ENCODE data around the gene ISL2.

The ISL2 gene

DNA sequence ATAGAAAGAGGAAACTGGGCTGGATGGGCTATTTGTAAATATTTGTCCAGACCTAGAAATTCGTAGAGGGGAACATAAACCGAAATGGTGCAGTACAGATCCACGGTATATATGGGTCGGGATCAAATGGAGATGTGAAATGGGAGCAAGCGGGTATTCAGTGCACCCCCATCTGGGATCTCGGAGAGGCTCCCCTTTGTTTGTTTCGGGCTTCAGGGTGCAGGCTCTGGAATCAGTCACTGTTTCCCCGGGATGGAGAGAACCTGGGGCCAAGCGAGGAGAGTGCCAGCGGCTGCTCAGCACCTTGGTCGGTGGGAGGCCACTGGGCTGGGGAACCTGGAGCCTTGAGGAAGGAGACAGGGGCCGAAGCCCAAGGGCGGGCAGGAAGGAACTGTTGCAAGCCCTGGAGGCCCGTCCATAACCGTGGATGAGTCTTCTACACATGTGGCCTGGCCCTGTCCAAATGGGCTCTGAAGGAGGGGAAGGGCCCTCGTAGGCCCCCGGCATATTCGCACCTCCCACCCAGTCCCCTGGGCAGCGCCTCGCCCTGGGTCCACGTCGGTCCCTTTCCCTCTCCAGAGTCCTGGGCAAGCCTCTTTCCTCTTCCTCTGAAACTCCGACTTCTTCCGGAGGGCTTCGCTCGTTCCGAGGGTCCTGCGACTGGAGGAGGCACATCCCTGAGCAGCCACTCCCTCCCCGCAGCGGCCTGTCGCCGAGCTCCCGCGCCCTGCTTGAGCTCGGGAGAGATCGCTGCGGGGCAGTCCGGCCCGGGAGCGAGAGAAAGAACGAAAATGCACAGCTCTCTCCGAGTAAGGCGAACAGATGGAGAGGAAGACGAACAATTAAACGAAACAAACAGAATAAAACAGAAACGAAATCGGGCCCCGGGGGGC is 3.0 kb downstream of the ISL2 start:
- no peak overlapping the region for H3K4me3 ChIP-seq (ENCODE audit: low read depth, low read length)
- H3K27me3 ChIP-seq (replicated peaks): peaks cover 79% of the 10 kb centered on the region
- no peak for DNase-seq
- TF ChIP-seq, protein P1, sequence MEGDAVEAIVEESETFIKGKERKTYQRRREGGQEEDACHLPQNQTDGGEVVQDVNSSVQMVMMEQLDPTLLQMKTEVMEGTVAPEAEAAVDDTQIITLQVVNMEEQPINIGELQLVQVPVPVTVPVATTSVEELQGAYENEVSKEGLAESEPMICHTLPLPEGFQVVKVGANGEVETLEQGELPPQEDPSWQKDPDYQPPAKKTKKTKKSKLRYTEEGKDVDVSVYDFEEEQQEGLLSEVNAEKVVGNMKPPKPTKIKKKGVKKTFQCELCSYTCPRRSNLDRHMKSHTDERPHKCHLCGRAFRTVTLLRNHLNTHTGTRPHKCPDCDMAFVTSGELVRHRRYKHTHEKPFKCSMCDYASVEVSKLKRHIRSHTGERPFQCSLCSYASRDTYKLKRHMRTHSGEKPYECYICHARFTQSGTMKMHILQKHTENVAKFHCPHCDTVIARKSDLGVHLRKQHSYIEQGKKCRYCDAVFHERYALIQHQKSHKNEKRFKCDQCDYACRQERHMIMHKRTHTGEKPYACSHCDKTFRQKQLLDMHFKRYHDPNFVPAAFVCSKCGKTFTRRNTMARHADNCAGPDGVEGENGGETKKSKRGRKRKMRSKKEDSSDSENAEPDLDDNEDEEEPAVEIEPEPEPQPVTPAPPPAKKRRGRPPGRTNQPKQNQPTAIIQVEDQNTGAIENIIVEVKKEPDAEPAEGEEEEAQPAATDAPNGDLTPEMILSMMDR (IDR thresholded peaks at IDR 0.05; ENCODE audit: low read depth, low read length, missing control alignments): no peak
- no peak overlapping the region for H3K27ac ChIP-seq
- no peaks in the 10 kb centered on the region for H3K36me3 ChIP-seq (replicated peaks)
- in situ Hi-C loops (cut with HindIII; ENCODE audit: low pct_ligation_motif_present, low sequenced_read_pairs): no loop called here

DNA sequence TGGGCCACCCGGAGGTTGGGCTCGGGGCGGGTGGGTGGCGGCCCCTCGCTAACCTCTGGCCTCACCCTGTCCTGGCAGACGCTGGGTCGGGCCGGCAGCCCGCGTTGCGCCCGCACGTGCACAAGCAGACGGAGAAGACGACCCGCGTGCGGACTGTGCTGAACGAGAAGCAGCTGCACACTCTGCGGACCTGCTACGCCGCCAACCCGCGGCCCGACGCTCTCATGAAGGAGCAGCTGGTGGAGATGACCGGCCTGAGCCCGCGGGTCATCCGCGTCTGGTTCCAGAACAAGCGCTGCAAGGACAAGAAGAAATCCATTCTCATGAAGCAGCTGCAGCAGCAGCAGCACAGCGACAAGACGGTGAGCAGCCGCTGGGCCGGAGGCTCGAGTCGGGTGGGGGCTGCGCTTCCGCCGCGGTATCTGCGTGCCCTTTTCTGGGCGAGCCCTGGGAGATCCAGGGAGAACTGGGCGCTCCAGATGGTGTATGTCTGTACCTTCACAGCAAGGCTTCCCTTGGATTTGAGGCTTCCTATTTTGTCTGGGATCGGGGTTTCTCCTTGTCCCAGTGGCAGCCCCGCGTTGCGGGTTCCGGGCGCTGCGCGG is 3.7 kb downstream of the ISL2 start:
- DNase-seq: no peak
- TF ChIP-seq, protein P1 (IDR thresholded peaks at IDR 0.05; ENCODE audit: low read depth, low read length, missing control alignments): no peak
- Histone ChIP-seq H3K27me3 (replicated peaks) (peaks cover 85% of the 10 kb centered on the region), H3K27ac (no peak overlapping the region), H3K4me3 (ENCODE audit: low read depth, low read length) (no peak overlapping the region), H3K36me3 (replicated peaks) (no peaks in the 10 kb centered on the region)
- in situ Hi-C loops (cut with HindIII; ENCODE audit: low pct_ligation_motif_present, low sequenced_read_pairs): no loop called here

DNA sequence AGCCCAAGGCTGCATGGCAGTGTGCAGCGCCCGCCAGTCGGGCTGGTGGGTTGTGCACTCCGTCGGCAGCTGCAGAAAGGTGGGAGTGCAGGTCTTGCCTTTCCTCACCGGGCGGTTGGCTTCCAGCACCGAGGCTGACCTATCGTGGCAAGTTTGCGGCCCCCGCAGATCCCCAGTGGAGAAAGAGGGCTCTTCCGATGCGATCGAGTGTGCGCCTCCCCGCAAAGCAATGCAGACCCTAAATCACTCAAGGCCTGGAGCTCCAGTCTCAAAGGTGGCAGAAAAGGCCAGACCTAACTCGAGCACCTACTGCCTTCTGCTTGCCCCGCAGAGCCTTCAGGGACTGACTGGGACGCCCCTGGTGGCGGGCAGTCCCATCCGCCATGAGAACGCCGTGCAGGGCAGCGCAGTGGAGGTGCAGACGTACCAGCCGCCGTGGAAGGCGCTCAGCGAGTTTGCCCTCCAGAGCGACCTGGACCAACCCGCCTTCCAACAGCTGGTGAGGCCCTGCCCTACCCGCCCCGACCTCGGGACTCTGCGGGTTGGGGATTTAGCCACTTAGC is 4.3 kb downstream of the ISL2 start:
- H3K27me3 ChIP-seq (replicated peaks): peaks cover 90% of the 10 kb centered on the region
- no peak overlapping the region for H3K4me3 ChIP-seq (ENCODE audit: low read depth, low read length)
- in situ Hi-C loops (cut with HindIII; ENCODE audit: low pct_ligation_motif_present, low sequenced_read_pairs): no loop called here
- no peaks in the 10 kb centered on the region for H3K36me3 ChIP-seq (replicated peaks)
- DNase-seq: no peak
- H3K27ac ChIP-seq: no peak overlapping the region
- TF ChIP-seq, protein P1 (IDR thresholded peaks at IDR 0.05; ENCODE audit: low read depth, low read length, missing control alignments): peak; percentile 56

DNA sequence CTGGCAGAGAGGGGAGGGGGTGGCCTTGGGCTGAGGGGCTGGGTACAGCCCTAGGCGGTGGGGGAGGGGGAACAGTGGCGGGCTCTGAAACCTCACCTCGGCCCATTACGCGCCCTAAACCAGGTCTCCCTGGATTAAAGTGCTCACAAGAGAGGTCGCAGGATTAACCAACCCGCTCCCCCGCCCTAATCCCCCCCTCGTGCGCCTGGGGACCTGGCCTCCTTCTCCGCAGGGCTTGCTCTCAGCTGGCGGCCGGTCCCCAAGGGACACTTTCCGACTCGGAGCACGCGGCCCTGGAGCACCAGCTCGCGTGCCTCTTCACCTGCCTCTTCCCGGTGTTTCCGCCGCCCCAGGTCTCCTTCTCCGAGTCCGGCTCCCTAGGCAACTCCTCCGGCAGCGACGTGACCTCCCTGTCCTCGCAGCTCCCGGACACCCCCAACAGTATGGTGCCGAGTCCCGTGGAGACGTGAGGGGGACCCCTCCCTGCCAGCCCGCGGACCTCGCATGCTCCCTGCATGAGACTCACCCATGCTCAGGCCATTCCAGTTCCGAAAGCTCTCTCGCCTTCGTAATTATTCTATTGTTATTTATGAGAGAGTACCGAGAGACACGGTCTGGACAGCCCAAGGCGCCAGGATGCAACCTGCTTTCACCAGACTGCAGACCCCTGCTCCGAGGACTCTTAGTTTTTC is 4.9 kb downstream of the ISL2 start:
- H3K36me3 ChIP-seq (replicated peaks): no peaks in the 10 kb centered on the region
- H3K27ac ChIP-seq: no peak overlapping the region
- TF ChIP-seq, protein P1 (IDR thresholded peaks at IDR 0.05; ENCODE audit: low read depth, low read length, missing control alignments): no peak
- in situ Hi-C loops (cut with HindIII; ENCODE audit: low pct_ligation_motif_present, low sequenced_read_pairs): no loop called here
- no peak for DNase-seq
- peaks cover 96% of the 10 kb centered on the region for H3K27me3 ChIP-seq (replicated peaks)
- H3K4me3 ChIP-seq (ENCODE audit: low read depth, low read length): no peak overlapping the region

DNA sequence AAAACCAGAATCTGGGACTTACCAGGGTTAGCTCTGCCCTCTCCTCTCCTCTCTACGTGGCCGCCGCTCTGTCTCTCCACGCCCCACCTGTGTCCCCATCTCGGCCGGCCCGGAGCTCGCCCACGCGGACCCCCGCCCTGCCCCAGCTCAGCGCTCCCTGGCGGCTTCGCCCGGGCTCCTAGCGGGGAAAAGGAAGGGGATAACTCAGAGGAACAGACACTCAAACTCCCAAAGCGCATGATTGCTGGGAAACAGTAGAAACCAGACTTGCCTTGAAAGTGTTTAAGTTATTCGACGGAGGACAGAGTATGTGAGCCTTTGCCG is 5.4 kb downstream of the ISL2 start:
- TF ChIP-seq, protein P1 (IDR thresholded peaks at IDR 0.05; ENCODE audit: low read depth, low read length, missing control alignments): no peak
- Histone ChIP-seq H3K27ac (no peak overlapping the region), H3K4me3 (ENCODE audit: low read depth, low read length) (no peak overlapping the region), H3K36me3 (replicated peaks) (no peaks in the 10 kb centered on the region), H3K27me3 (replicated peaks) (peaks cover 97% of the 10 kb centered on the region)
- DNase-seq: no peak
- in situ Hi-C loops (cut with HindIII; ENCODE audit: low pct_ligation_motif_present, low sequenced_read_pairs): no loop called here
